ENCODE data around the gene ANXA4.
"Not testable (repeated sequence)": the region's sequence is repeated elsewhere in the genome, so short reads cannot be mapped to it uniquely, and the experiment has no call there.

ANXA4 gene

DNA sequence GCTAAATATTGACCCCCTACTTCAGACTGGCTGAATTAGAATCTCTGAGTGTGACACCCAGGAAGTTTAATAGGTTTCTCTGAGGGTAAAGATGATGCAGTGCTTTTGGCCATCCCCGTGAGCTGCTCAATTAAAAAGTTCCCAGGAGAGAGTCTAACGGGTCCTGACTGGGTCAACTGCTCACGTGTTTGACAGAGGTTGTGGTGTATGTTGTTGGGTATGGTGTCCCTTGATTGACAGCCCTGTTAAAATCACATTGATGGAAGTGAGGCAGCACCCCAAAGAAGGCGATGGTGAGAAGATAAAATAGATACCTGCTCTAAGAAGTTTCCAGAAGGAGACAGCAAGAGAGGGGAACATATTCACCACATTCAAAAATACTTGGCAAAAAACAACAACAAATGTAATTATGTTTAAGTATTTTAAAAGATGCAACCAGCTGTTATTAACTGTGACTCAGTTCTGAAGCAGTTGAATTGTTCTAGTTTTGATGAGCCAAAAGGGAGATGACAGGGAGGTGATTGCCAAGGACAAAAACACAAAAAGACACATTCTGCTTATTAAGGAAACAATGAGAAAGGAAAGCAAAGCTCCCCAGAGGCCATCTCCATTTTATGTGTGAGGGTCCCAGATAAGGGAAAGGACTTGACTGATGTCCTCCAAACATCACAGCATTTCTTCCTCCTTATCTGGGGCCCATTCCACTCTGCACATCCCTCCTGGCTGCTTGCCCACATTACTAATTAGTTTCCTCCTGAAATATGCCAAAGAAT lies 76.0 kb downstream of the ANXA4 start:
- H3K9ac ChIP-seq (ENCODE audit: low read depth in 1 of 2, low read length in 2 of 2) = no peak overlapping the region

GRCh38 chr2:69827796-69828540 lies 86.0 kb downstream of the ANXA4 start:
- Histone ChIP-seq H3K9ac (ENCODE audit: low read depth in 1 of 2, low read length in 2 of 2) (no peak overlapping the region), H3K27ac (ENCODE audit: low read depth in 2 of 2, low read length in 2 of 2) (no peak overlapping the region), H3K36me3 (ENCODE audit: control insufficient read depth in 2 of 2, insufficient read depth in 2 of 2, low read length in 2 of 2) (peaks cover 3 to 6% of the 10 kb centered on the region in 2 donors), H3K9me3 (ENCODE audit: control insufficient read depth in 2 of 2, low read length in 2 of 2) (no peaks in the 10 kb centered on the region), H3K4me3 (ENCODE audit: low read length in 2 of 2) (no peak overlapping the region), H3K27me3 (ENCODE audit: control insufficient read depth in 2 of 2, insufficient read depth in 2 of 2, low read length in 2 of 2) (no peaks in the 10 kb centered on the region), H3K4me1 (ENCODE audit: control insufficient read depth in 2 of 2, insufficient read depth in 2 of 2, low read length in 2 of 2) (peaks cover 12 to 16% of the 10 kb centered on the region in 2 donors)

More for the DNA sequence above, 76.0 kb downstream of the ANXA4 start:
- peaks cover 40 to 50% of the 10 kb centered on the region in 2 donors for H3K36me3 ChIP-seq (ENCODE audit: control insufficient read depth in 2 of 2, insufficient read depth in 2 of 2, low read length in 2 of 2)
- H3K27me3 ChIP-seq (ENCODE audit: control insufficient read depth in 2 of 2, insufficient read depth in 2 of 2, low read length in 2 of 2) = no peaks in the 10 kb centered on the region
- H3K4me3 ChIP-seq (ENCODE audit: low read length in 2 of 2) = no peak overlapping the region
- H3K9me3 ChIP-seq (ENCODE audit: control insufficient read depth in 2 of 2, low read length in 2 of 2) = no peaks in the 10 kb centered on the region
- no peak overlapping the region for H3K27ac ChIP-seq (ENCODE audit: low read depth in 2 of 2, low read length in 2 of 2)
- no peaks in the 10 kb centered on the region for H3K4me1 ChIP-seq (ENCODE audit: control insufficient read depth in 2 of 2, insufficient read depth in 2 of 2, low read length in 2 of 2)

- Histone ChIP-seq H3K4me3 (ENCODE audit: low read length in 2 of 2) (peak overlapping the region; percentile 81 to 96), H3K9me3 (ENCODE audit: control insufficient read depth in 2 of 2, low read length in 2 of 2) (no peaks in the 10 kb centered on the region), H3K27ac (ENCODE audit: low read depth in 2 of 2, low read length in 2 of 2) (peak overlapping the region; percentile 97 to 98), H3K27me3 (ENCODE audit: control insufficient read depth in 2 of 2, insufficient read depth in 2 of 2, low read length in 2 of 2) (no peaks in the 10 kb centered on the region), H3K9ac (ENCODE audit: low read depth in 1 of 2, low read length in 2 of 2) (peak overlapping the region; percentile 90 to 97), H3K4me1 (ENCODE audit: control insufficient read depth in 2 of 2, insufficient read depth in 2 of 2, low read length in 2 of 2) (peaks cover 12 to 16% of the 10 kb centered on the region in 2 donors), H3K36me3 (ENCODE audit: control insufficient read depth in 2 of 2, insufficient read depth in 2 of 2, low read length in 2 of 2) (peaks cover 5% of the 10 kb centered on the region in 2 donors)
Observed at GRCh38 chr2:69828938-69829255, 87.0 kb downstream of the ANXA4 start.

DNA sequence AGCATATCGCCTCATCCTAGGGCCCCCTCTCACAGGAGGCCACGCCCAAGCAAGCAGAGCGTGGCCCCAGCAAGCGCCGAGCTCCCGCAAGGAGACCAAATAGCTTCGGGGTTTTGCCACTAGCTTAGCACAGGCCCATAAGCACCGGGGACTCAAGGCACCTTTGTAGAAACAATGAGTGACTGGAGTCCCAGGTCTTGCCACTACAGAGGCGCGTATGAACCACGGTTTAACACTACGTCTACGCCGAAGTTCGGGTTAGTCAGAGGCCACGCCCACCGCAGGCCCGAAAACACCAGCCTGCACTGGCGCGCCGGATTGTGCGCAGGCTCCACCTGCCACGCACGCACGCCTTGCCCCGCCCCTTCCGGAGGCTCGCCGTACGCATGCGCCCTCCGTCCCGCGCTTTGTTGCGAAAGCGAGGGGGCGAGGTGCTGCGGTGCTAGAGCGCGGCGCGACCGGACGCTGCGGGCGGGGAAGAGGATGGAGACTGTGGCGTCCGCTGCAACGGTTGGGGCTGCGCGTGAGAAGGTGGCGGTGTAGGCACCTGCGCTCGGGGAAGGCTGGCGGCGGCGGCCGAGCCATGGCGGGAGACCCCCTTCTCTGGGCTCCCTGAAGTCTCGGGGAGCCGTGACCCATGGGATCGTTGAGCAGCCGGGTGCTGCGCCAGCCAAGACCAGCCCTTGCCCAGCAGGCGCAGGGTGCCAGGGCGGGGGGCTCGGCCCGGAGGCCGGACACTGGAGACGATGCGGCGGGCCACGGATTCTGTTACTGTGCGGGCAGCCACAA lies 87.5 kb downstream of the ANXA4 start, which contains the start of gene GMCL1:
Gene GMCL1, plus strand, starts transcription at position 405 of the 789 bp plus-strand sequence. Its CDS starts 233 bp downstream, at position 638.
- H3K4me1 ChIP-seq (ENCODE audit: control insufficient read depth in 2 of 2, insufficient read depth in 2 of 2, low read length in 2 of 2) = peaks cover 12 to 16% of the 10 kb centered on the region in 2 donors
- peak within 1 kb of the TSS; percentile 81 to 96 for H3K4me3 ChIP-seq (ENCODE audit: low read length in 2 of 2)

GRCh38 chr2:69830045-69830905 lies 88.3 kb downstream of the ANXA4 start:
- Histone ChIP-seq H3K9ac (ENCODE audit: low read depth in 1 of 2, low read length in 2 of 2) (peak overlapping the region; percentile 68 to 90), H3K27me3 (ENCODE audit: control insufficient read depth in 2 of 2, insufficient read depth in 2 of 2, low read length in 2 of 2) (no peaks in the 10 kb centered on the region), H3K36me3 (ENCODE audit: control insufficient read depth in 2 of 2, insufficient read depth in 2 of 2, low read length in 2 of 2) (peaks cover 5 to 6% of the 10 kb centered on the region in 2 donors), H3K9me3 (ENCODE audit: control insufficient read depth in 2 of 2, low read length in 2 of 2) (no peaks in the 10 kb centered on the region), H3K27ac (ENCODE audit: low read depth in 2 of 2, low read length in 2 of 2) (peak overlapping the region; percentile 97 to 98), H3K4me1 (ENCODE audit: control insufficient read depth in 2 of 2, insufficient read depth in 2 of 2, low read length in 2 of 2) (peaks cover 12 to 16% of the 10 kb centered on the region in 2 donors), H3K4me3 (ENCODE audit: low read length in 2 of 2) (peak overlapping the region; percentile 81 to 96)

More for the DNA sequence above, 87.5 kb downstream of the ANXA4 start, which contains the start of gene GMCL1:
- Histone ChIP-seq H3K9me3 (ENCODE audit: control insufficient read depth in 2 of 2, low read length in 2 of 2) (no peaks in the 10 kb centered on the region), H3K36me3 (ENCODE audit: control insufficient read depth in 2 of 2, insufficient read depth in 2 of 2, low read length in 2 of 2) (peaks cover 5% of the 10 kb centered on the region in 2 donors), H3K9ac (ENCODE audit: low read depth in 1 of 2, low read length in 2 of 2) (peak within 1 kb of the TSS; percentile 90 to 97), H3K27ac (ENCODE audit: low read depth in 2 of 2, low read length in 2 of 2) (peak within 1 kb of the TSS; percentile 97 to 98), H3K27me3 (ENCODE audit: control insufficient read depth in 2 of 2, insufficient read depth in 2 of 2, low read length in 2 of 2) (no peaks in the 10 kb centered on the region)

- not testable (repeated sequence) for H3K9me3 ChIP-seq (ENCODE audit: control insufficient read depth in 2 of 2, low read length in 2 of 2); H3K27me3 ChIP-seq (ENCODE audit: control insufficient read depth in 2 of 2, insufficient read depth in 2 of 2, low read length in 2 of 2); H3K36me3 ChIP-seq (ENCODE audit: control insufficient read depth in 2 of 2, insufficient read depth in 2 of 2, low read length in 2 of 2); H3K27ac ChIP-seq (ENCODE audit: low read depth in 2 of 2, low read length in 2 of 2)
- H3K9ac ChIP-seq (ENCODE audit: low read depth in 1 of 2, low read length in 2 of 2) = peak overlapping the region; percentile 14 to 90
- H3K4me3 ChIP-seq (ENCODE audit: low read length in 2 of 2) = peak overlapping the region; percentile 81 to 96
- H3K4me1 ChIP-seq (ENCODE audit: control insufficient read depth in 2 of 2, insufficient read depth in 2 of 2, low read length in 2 of 2) = peaks cover 12 to 16% of the 10 kb centered on the region in 2 donors
Observed at GRCh38 chr2:69830906-69831241, 88.9 kb downstream of the ANXA4 start.

GRCh38 chr2:69831354-69831905 lies 89.5 kb downstream of the ANXA4 start:
- Histone ChIP-seq H3K27ac (ENCODE audit: low read depth in 2 of 2, low read length in 2 of 2) (no peak overlapping the region), H3K4me1 (ENCODE audit: control insufficient read depth in 2 of 2, insufficient read depth in 2 of 2, low read length in 2 of 2) (peaks cover 12 to 16% of the 10 kb centered on the region in 2 donors), H3K9ac (ENCODE audit: low read depth in 1 of 2, low read length in 2 of 2) (no peak overlapping the region), H3K4me3 (ENCODE audit: low read length in 2 of 2) (no peak overlapping the region), H3K27me3 (ENCODE audit: control insufficient read depth in 2 of 2, insufficient read depth in 2 of 2, low read length in 2 of 2) (no peaks in the 10 kb centered on the region), H3K9me3 (ENCODE audit: control insufficient read depth in 2 of 2, low read length in 2 of 2) (no peaks in the 10 kb centered on the region), H3K36me3 (ENCODE audit: control insufficient read depth in 2 of 2, insufficient read depth in 2 of 2, low read length in 2 of 2) (peaks cover 5 to 6% of the 10 kb centered on the region in 2 donors)

DNA sequence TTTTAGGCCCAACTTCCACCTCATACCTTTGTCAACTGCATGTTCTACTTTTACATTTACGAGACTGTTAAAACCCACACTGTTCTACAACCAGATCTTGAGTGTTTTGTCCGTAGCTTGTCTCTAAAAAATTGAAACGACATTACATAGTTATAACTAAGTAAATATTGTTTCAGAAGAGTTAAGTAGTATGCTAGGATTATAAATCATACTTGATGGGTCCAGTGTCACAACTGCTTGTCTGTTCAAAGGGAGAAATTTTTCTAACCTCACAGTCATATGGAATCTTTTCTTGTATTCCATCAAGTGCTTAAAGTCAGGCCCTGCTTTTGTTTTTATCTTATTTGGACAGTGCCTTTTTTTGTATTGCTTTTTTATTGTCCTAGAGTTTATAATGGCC lies 91.8 kb downstream of the ANXA4 start:
- Histone ChIP-seq H3K4me1 (ENCODE audit: control insufficient read depth in 2 of 2, insufficient read depth in 2 of 2, low read length in 2 of 2) (peaks cover 11 to 13% of the 10 kb centered on the region in 2 donors), H3K27ac (ENCODE audit: low read depth in 2 of 2, low read length in 2 of 2) (no peak overlapping the region), H3K9me3 (ENCODE audit: control insufficient read depth in 2 of 2, low read length in 2 of 2) (no peaks in the 10 kb centered on the region), H3K4me3 (ENCODE audit: low read length in 2 of 2) (no peak overlapping the region), H3K36me3 (ENCODE audit: control insufficient read depth in 2 of 2, insufficient read depth in 2 of 2, low read length in 2 of 2) (peaks cover 5 to 6% of the 10 kb centered on the region in 2 donors), H3K27me3 (ENCODE audit: control insufficient read depth in 2 of 2, insufficient read depth in 2 of 2, low read length in 2 of 2) (no peaks in the 10 kb centered on the region), H3K9ac (ENCODE audit: low read depth in 1 of 2, low read length in 2 of 2) (no peak overlapping the region)

- Histone ChIP-seq H3K27me3 (ENCODE audit: control insufficient read depth in 2 of 2, insufficient read depth in 2 of 2, low read length in 2 of 2) (no peaks in the 10 kb centered on the region), H3K4me1 (ENCODE audit: control insufficient read depth in 2 of 2, insufficient read depth in 2 of 2, low read length in 2 of 2) (peaks cover 5 to 6% of the 10 kb centered on the region in 2 donors), H3K27ac (ENCODE audit: low read depth in 2 of 2, low read length in 2 of 2) (no peak overlapping the region), H3K4me3 (ENCODE audit: low read length in 2 of 2) (no peak overlapping the region), H3K9me3 (ENCODE audit: control insufficient read depth in 2 of 2, low read length in 2 of 2) (no peaks in the 10 kb centered on the region), H3K36me3 (ENCODE audit: control insufficient read depth in 2 of 2, insufficient read depth in 2 of 2, low read length in 2 of 2) (peaks cover 10 to 14% of the 10 kb centered on the region in 2 donors), H3K9ac (ENCODE audit: low read depth in 1 of 2, low read length in 2 of 2) (no peak overlapping the region)
Observed at GRCh38 chr2:69835666-69836065, 93.7 kb downstream of the ANXA4 start.

All from mucosa of rectum (tissue), 2 donors.